ENCODE measurements around the gene STIP1. TPM values are rescaled to one million over a fixed set of nuclear protein-coding genes. Genes with fewer than 3 reads are reported as not detected.

The STIP1 gene
- polyA plus RNA-seq, 6 donors from 2014 or later: 26.3 to 92.4 (median 63.3) TPM

DNA sequence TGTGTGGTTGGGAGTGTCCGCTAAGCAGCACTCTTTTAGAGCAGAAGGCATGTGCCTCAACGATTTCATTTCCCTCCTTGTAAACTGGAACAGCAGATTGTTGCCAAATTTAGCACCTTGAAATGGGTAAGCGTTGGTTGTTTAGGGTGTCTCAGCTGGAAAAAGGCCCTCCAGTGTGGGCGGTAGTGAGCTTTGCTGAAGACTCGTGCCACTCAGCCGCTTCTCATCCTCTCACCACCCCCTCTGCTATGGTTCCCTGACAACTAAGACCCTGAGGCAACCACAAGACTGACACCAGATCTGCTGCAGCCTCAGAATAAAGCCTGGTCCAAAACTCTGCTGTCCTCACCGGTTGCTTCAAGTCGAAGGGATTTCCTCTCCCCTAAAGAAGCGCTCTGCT lies 10.7 kb downstream of the STIP1 start:
- ATAC-seq (ENCODE audit: low read depth in 2 of 2) (no peak), DNase-seq (no peak)
- Mint-ChIP-seq H3K9me3 (no peaks in the 10 kb centered on the region), H3K36me3 (peaks cover 18 to 28% of the 10 kb centered on the region in 2 donors), H3K27ac (peak overlapping the region in 1 of 6 donors; percentile 43), H3K4me3 (no peak overlapping the region), H3K4me1 (peaks cover 6 to 12% (median 10%) of the 10 kb centered on the region in 3 donors), H3K27me3 (no peaks in the 10 kb centered on the region)

- H3K36me3 Mint-ChIP-seq: peaks cover 27 to 32% of the 10 kb centered on the region in 2 donors
- ATAC-seq (ENCODE audit: low read depth in 2 of 2) (no peak), DNase-seq (no peak)
- no peaks in the 10 kb centered on the region for H3K27me3 Mint-ChIP-seq
- no peaks in the 10 kb centered on the region for H3K9me3 Mint-ChIP-seq
- no peak overlapping the region for H3K27ac Mint-ChIP-seq
- H3K4me1 Mint-ChIP-seq: peaks cover 0 to 10% (median 0%) of the 10 kb centered on the region in 3 donors
- no peak overlapping the region for H3K4me3 Mint-ChIP-seq
Observed at GRCh38 chr11:64198511-64198910, 12.5 kb downstream of the STIP1 start.

DNA sequence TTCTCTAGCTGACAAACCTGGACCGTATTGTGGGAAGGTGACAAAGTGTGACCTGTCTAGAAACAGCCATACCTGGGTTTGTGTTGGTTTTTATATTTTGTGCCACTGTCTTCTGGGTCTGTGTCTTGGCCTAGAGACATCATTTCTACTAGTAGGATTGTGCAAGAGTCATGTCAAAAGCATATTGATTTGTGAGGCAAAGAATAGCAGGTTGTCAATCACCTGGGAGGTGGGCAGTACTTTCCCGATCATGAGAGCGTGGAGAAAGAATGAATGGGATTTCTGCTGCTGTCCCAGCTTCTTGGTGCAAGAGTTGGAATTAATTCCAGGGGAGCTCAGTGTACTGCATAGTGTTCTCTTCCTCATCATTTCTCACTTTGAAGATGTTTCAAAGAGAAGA lies 15.6 kb downstream of the STIP1 start:
- ATAC-seq (ENCODE audit: low read depth in 2 of 2): no peak
- Mint-ChIP-seq H3K27ac (no peak overlapping the region), H3K27me3 (no peaks in the 10 kb centered on the region), H3K4me1 (peaks cover 17 to 26% (median 24%) of the 10 kb centered on the region in 3 donors), H3K9me3 (no peaks in the 10 kb centered on the region), H3K36me3 (peaks cover 23 to 33% of the 10 kb centered on the region in 2 donors), H3K4me3 (no peak overlapping the region)
- no peak for DNase-seq

DNA sequence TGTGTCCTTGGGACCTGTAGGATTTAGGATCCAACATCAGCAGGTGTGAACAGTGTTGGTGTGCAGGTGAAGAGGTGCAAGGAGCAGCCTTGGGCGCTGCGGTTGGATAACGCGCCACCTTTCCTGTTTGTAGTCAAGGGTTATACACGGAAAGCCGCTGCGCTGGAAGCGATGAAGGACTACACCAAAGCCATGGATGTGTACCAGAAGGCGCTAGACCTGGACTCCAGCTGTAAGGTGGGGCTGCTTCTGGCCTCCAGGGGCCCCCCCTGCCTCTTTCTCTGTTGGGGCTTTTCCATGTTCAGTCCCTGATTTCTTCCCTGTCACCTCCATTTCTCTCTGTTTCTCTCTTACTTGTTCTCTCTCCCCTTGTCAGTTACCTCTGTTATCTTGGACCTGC lies 17.0 kb downstream of the STIP1 start:
- peaks cover 18 to 39% (median 37%) of the 10 kb centered on the region in 3 donors for H3K4me1 Mint-ChIP-seq
- no peak overlapping the region for H3K4me3 Mint-ChIP-seq
- ATAC-seq (ENCODE audit: low read depth in 2 of 2) (no peak), DNase-seq (no peak)
- H3K9me3 Mint-ChIP-seq: no peaks in the 10 kb centered on the region
- H3K27ac Mint-ChIP-seq: no peak overlapping the region
- no peaks in the 10 kb centered on the region for H3K27me3 Mint-ChIP-seq
- H3K36me3 Mint-ChIP-seq: peaks cover 18 to 23% of the 10 kb centered on the region in 2 donors

GRCh38 chr11:64203421-64204079 lies 17.6 kb downstream of the STIP1 start:
- no peak for ATAC-seq (ENCODE audit: low read depth in 2 of 2)
- peaks cover 24 to 44% (median 43%) of the 10 kb centered on the region in 3 donors for H3K4me1 Mint-ChIP-seq
- no peaks in the 10 kb centered on the region for H3K9me3 Mint-ChIP-seq
- H3K4me3 Mint-ChIP-seq: peak overlapping the region in 2 of 8 donors; percentile 16 to 55
- H3K27me3 Mint-ChIP-seq: no peaks in the 10 kb centered on the region
- DNase-seq: no peak
- H3K27ac Mint-ChIP-seq: peak overlapping the region in 2 of 6 donors; percentile 47 to 81
- peaks cover 18 to 23% of the 10 kb centered on the region in 2 donors for H3K36me3 Mint-ChIP-seq

GRCh38 chr11:64204080-64204440 lies 18.1 kb downstream of the STIP1 start:
- ATAC-seq (ENCODE audit: low read depth in 2 of 2): no peak
- peak overlapping the region in 5 of 6 donors; percentile 47 to 97 (median 82) for H3K27ac Mint-ChIP-seq
- H3K27me3 Mint-ChIP-seq: no peaks in the 10 kb centered on the region
- H3K9me3 Mint-ChIP-seq: no peaks in the 10 kb centered on the region
- H3K36me3 Mint-ChIP-seq: peaks cover 18 to 23% of the 10 kb centered on the region in 2 donors
- DNase-seq: no peak
- peak overlapping the region in 1 of 8 donors; percentile 16 for H3K4me3 Mint-ChIP-seq
- peaks cover 29 to 50% (median 48%) of the 10 kb centered on the region in 3 donors for H3K4me1 Mint-ChIP-seq

DNA sequence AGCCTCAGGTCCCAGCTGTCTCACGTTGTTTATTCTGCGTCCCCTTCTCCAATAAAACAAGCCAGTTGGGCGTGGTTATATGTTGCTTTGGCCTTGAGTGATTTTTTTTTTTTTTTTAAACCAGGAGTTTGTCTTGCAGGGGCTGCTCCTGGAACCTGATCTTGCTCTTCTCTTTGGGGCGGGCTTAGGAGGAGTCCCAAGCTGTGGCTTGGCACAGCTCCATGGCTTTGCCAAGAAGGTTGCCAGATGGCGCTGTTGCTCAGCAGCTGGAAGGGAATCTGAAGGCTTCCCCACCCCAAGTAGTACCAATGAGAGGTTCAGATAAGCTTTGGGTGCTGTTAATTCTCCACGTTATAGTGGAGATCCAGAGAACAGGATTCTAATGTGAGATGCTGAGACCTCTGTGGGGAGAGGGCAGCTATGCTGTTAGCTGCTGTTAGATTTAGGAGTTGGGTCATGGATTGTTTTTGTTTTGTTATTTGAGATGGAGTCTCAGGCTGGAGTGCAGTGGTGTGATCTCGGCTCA lies 18.6 kb downstream of the STIP1 start:
- H3K36me3 Mint-ChIP-seq: peaks cover 18 to 23% of the 10 kb centered on the region in 2 donors
- H3K27me3 Mint-ChIP-seq: no peaks in the 10 kb centered on the region
- peaks cover 31 to 54% (median 51%) of the 10 kb centered on the region in 3 donors for H3K4me1 Mint-ChIP-seq

DNA sequence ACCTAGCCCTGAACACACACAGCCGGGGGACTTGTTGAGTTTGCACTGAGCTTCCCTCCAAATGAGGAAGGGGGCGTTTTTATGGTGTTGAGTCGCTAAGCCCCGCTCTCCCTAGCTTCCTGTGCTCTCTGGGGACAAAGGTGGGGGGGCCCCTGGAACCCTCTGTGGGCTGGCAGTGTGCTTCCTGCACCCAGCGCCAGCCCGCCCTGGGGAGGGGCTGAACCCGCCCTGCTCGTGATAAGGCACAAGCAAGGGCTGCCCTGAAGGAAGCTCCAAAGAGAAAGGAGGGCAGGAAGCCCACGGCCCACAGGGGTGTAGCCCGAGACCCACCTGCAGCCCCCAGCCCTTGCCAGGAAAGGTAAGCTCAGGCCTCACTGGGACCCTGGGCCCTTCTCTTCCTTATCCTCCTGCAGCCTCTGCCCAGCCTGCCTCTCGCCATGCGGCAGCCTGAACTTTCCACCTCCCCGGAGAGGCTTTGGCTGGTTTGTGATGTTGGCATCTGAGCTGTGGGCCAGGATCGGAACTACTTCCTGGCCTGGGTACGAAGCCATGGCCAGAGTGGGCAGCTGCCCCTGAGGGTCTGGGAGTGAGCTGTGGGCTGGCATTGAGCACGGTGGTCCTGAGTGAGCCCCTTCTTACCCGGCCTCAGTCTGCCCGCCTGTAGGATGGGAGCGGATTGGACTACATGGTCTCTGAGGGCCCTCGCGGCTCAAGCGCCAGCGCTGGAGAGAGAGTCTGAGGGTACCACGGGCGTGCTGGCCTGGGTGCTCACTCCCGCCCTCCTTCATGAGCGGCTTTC lies 20.7 kb downstream of the STIP1 start, which contains the start of gene FERMT3:
FERMT3 (plus strand) TSS at position 265 of the 799 bp plus-strand sequence. CDS start 644 bp downstream, outside the sequence.
- Mint-ChIP-seq H3K27me3 (no peaks in the 10 kb centered on the region), H3K27ac (peak within 1 kb of the TSS; percentile 89 to 96 (median 92)), H3K4me1 (peaks cover 32 to 66% (median 63%) of the 10 kb centered on the region in 3 donors), H3K9me3 (no peaks in the 10 kb centered on the region), H3K36me3 (peaks cover 14 to 16% of the 10 kb centered on the region in 2 donors), H3K4me3 (peak within 1 kb of the TSS; percentile 90 to 96 (median 93))
- peak; percentile 72 for DNase-seq
- ATAC-seq (ENCODE audit: low read depth in 2 of 2): peak; percentile 54 to 63

More for the DNA sequence above, 18.6 kb downstream of the STIP1 start:
- DNase-seq: peak; percentile 73
- Mint-ChIP-seq H3K27ac (peak overlapping the region; percentile 60 to 97 (median 82)), H3K4me3 (peak overlapping the region; percentile 55 to 86 (median 69)), H3K9me3 (no peaks in the 10 kb centered on the region)
- peak; percentile 61 to 70 for ATAC-seq (ENCODE audit: low read depth in 2 of 2)

GRCh38 chr11:64207256-64208085 lies 21.5 kb downstream of the STIP1 start:
- peak overlapping the region; percentile 89 to 96 (median 92) for H3K27ac Mint-ChIP-seq
- H3K36me3 Mint-ChIP-seq: peaks cover 10 to 24% of the 10 kb centered on the region in 2 donors
- no peaks in the 10 kb centered on the region for H3K9me3 Mint-ChIP-seq
- peaks cover 41 to 74% (median 71%) of the 10 kb centered on the region in 3 donors for H3K4me1 Mint-ChIP-seq
- H3K27me3 Mint-ChIP-seq: no peaks in the 10 kb centered on the region
- ATAC-seq (ENCODE audit: low read depth in 2 of 2): peak; percentile 65 to 67
- DNase-seq: peak; percentile 71
- H3K4me3 Mint-ChIP-seq: peak overlapping the region; percentile 90 to 96 (median 93)

DNA sequence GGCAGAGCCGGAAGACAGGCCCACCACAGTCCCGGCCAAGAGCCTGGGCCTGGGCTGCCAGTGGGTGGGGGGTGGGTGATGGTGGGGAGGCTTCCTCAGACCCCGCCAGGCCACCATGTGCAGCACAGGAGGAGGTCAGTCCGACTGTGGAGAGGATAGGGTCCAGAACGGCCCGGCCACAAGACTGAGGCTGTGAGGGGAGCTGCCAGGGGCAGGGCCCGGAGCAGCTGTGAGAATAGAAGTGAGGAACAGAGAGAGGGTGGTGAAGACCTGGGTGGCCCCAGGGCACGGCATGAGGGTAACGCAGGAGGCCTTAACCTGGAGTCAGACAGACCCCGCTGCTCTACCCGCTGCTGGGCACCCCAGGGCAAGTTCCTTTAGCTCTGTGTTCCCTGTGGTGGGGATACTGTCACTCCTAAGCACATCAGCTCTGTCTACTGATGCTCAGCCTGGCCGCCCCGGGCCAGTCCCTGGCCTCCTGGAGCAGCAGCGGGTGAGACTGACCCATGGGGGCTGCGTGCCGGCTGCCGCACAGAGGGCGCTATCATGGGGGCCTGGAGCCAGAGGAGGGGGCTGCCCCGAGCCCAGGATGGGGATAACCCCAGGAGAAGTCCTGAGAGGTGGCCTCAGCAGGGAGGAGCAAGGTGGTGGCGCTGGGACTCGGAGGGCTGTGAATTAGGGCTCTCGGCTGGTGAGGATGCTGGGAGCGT lies 22.3 kb downstream of the STIP1 start:
- Mint-ChIP-seq H3K9me3 (no peaks in the 10 kb centered on the region), H3K4me1 (peaks cover 44 to 81% (median 78%) of the 10 kb centered on the region in 3 donors), H3K27ac (peak overlapping the region; percentile 90 to 96 (median 92)), H3K27me3 (no peaks in the 10 kb centered on the region), H3K4me3 (peak overlapping the region; percentile 90 to 96 (median 93)), H3K36me3 (peaks cover 9 to 28% of the 10 kb centered on the region in 2 donors)
- no peak for DNase-seq
- no peak for ATAC-seq (ENCODE audit: low read depth in 2 of 2)

DNA sequence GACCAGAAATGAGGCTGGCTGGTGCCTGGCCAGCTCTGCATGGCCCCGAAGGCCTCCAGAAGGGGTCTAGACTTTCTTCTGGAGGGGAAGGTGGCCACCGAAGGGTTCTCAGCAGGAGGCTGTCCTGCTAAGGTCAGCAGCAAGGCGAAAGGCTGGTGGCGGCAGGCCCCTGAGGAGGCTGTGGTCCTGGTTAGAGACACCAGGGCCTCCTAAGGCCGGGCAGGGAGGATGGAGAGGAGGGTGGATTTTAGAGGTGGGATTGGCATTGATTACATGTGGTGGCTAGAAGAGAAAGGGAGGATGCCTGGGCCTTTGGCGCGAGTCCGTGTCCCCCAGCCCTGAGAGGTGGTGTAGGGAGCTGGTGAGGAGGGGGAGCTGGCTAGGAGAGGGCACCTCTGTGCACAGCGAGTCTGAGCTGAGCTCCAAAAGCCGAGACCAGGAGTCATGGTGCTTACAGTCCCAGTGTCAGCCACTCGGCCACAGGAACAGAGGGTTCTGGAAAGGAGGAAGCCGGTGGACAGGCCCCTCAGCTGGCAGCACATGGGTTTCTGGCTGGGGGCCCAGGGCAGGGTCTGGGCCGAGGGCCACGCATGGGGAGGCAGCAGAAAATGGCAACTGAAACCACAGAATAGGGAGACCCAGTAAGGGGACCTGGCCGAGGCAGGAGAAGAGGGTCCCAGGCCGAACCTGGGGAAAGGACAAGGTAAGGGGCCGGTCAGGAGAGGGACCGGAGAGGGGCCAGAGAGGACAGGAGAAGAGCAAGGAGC lies 23.0 kb downstream of the STIP1 start:
- H3K36me3 Mint-ChIP-seq: peaks cover 5 to 21% of the 10 kb centered on the region in 2 donors
- ATAC-seq (ENCODE audit: low read depth in 2 of 2): no peak
- no peaks in the 10 kb centered on the region for H3K27me3 Mint-ChIP-seq
- peak overlapping the region; percentile 14 to 96 (median 88) for H3K27ac Mint-ChIP-seq
- H3K9me3 Mint-ChIP-seq: no peaks in the 10 kb centered on the region
- H3K4me1 Mint-ChIP-seq: peaks cover 48 to 83% (median 81%) of the 10 kb centered on the region in 3 donors
- H3K4me3 Mint-ChIP-seq: peak overlapping the region; percentile 9 to 90 (median 69)
- DNase-seq: no peak

DNA sequence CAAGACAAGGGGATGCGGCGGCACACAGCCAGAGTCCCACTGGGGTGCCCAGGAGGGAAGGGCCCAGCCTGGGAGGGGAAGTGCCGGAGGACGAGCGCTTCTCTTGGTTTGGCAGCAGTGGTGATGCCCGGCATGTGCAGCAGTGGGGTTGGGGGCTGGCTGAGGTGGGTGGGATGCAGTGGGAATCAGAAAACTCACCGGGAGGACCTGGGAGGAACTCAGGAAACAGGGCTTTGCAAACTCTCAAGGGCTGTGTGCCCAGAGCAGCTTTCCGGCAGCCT lies 23.5 kb downstream of the STIP1 start:
- Mint-ChIP-seq H3K27ac (peak overlapping the region in 3 of 6 donors; percentile 32 to 96 (median 85)), H3K9me3 (no peaks in the 10 kb centered on the region), H3K4me1 (peaks cover 46 to 83% (median 77%) of the 10 kb centered on the region in 3 donors), H3K27me3 (no peaks in the 10 kb centered on the region), H3K36me3 (peaks cover 2 to 15% of the 10 kb centered on the region in 2 donors), H3K4me3 (peak overlapping the region in 3 of 8 donors; percentile 24 to 67 (median 56))
- ATAC-seq (ENCODE audit: low read depth in 2 of 2): no peak
- DNase-seq: no peak
